SU-DHL-6 (cell line): Measurements from ENCODE around the gene VWA7.

Source experiments
- H2AFZ ChIP-seq: fragments of 200-600 bp; sonication (generic); 2 replicates; pipeline ENCODE4 v1.6.1; 2014; ENCODE audit warnings: low read depth, mild to moderate bottlenecking, moderate library complexity, mixed read lengths, antibody characterized with exemption, low read length; ENCODE audit not compliant: severe bottlenecking
- H3F3A ChIP-seq: fragments of 200-600 bp; shearing (Covaris generic); 2 replicates; pipeline ENCODE4 v1.6.0; 2016; ENCODE audit warnings: antibody characterized with exemption, mild to moderate bottlenecking; ENCODE audit not compliant: insufficient read depth
- H3K27ac ChIP-seq: fragments of 200-600 bp; sonication (generic); 2 replicates; pipeline ENCODE4 v1.5.1; 2016; ENCODE audit warnings: low read depth, mild to moderate bottlenecking, low read length, moderate library complexity, mixed read lengths
- H3K27me3 ChIP-seq: fragments of 200-600 bp; sonication (generic), shearing (Covaris generic); 2 replicates; pipeline ENCODE4 v1.6.0; 2014; ENCODE audit warnings: mild to moderate bottlenecking, low read length
- H3K36me3 ChIP-seq: fragments of 200-600 bp; sonication (generic); 2 replicates; pipeline ENCODE4 v1.6.1; 2014; ENCODE audit warnings: mild to moderate bottlenecking, low read length, mixed read lengths
- H3K4me2 ChIP-seq: fragments of 300-600, 200-600 bp; shearing (Covaris generic), sonication (generic); 2 replicates; pipeline ENCODE4 v1.6.0; 2014; ENCODE audit warnings: low read length, low read depth, mild to moderate bottlenecking; ENCODE audit not compliant: poor library complexity, severe bottlenecking
- H3K4me3 ChIP-seq: fragments of 200-600 bp; sonication (generic); 2 replicates; pipeline ENCODE4 v1.5.1; 2014; ENCODE audit warnings: antibody characterized with exemption, low read length, mild to moderate bottlenecking, mixed read lengths; ENCODE audit not compliant: insufficient read depth, poor library complexity, severe bottlenecking
- H3K79me2 ChIP-seq: fragments of 200-600 bp; sonication (generic); 2 replicates; pipeline ENCODE4 v1.6.1; 2014; ENCODE audit warnings: mild to moderate bottlenecking, low read length, moderate library complexity; ENCODE audit not compliant: insufficient read depth
- H3K9ac ChIP-seq: fragments of 200-600 bp; sonication (generic); 2 replicates; pipeline ENCODE4 v1.7.0; 2014; ENCODE audit warnings: mild to moderate bottlenecking, low read length
- H3K9me2 ChIP-seq: fragments of 200-600 bp; sonication (generic); replicated peaks from 2 replicates; pipeline ENCODE4 v1.6.1; 2014; ENCODE audit warnings: low read length; ENCODE audit not compliant: insufficient read depth
- H3K9me3 ChIP-seq: fragments of 200-600 bp; sonication (generic); 2 replicates; pipeline ENCODE4 v1.6.1; 2014; ENCODE audit warnings: low read length, mixed read lengths; ENCODE audit not compliant: insufficient read depth
- H4K20me1 ChIP-seq: fragments of 200-600 bp; sonication (generic); 2 replicates; pipeline ENCODE4 v1.6.1; 2014; ENCODE audit warnings: low read depth, mild to moderate bottlenecking, antibody characterized with exemption, low read length, moderate library complexity, mixed read lengths
- EZH2phosphoT487 ChIP-seq: fragments of 200-600 bp; sonication (generic), shearing (Covaris generic); conservative IDR thresholded peaks from 2 replicates; pipeline ENCODE4 v1.6.1; 2018; ENCODE audit warnings: mild to moderate bottlenecking, antibody characterized with exemption, low read length, moderate library complexity, mixed read lengths
- TF ChIP-seq, protein P1 (sequence below): fragments of 200-600 bp; sonication (generic); IDR thresholded peaks from one replicate; pipeline ENCODE4 v1.5.1; 2017; ENCODE audit warnings: antibody characterized with exemption, mild to moderate bottlenecking, low read length, moderate library complexity; ENCODE audit not compliant: insufficient read depth, poor library complexity, severe bottlenecking

VWA7 gene

DNA sequence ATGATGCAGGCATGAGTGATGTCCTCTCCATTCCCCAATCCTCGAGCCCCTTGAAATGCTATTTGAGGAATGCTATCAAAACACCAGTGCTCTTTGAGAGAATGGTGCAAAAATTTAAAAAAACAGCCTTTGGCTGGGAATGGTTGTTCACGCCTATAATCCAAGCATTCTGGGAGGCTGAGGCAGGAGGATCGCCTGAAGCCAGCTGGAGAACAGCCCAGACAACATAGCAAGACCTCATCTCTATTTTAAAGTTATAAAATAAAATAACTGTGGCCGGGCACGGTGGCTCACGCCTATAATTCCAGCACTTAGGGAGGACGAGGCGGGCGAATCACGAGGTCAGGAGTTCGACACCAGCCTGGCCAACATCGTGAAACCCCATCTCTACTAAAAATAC lies 22.7 kb upstream of the VWA7 start:
- Histone ChIP-seq H3K79me2 (peaks cover 32% of the 10 kb centered on the region), H3F3A (peaks cover 28% of the 10 kb centered on the region), H2AFZ (no peak overlapping the region), H3K27me3 (no peaks in the 10 kb centered on the region), H3K27ac (no peak overlapping the region), H4K20me1 (no peaks in the 10 kb centered on the region), H3K36me3 (0 out of 2 replicates have a peak, but pooled peaks cover 3% of the 10 kb centered on the region), H3K9me3 (no peaks in the 10 kb centered on the region), H3K9me2 (no peaks in the 10 kb centered on the region), H3K4me3 (no peak overlapping the region), H3K9ac (no peak overlapping the region), H3K4me2 (no peak overlapping the region)
- TF ChIP-seq EZH2phosphoT487 = no peak
- TF ChIP-seq, protein P1, sequence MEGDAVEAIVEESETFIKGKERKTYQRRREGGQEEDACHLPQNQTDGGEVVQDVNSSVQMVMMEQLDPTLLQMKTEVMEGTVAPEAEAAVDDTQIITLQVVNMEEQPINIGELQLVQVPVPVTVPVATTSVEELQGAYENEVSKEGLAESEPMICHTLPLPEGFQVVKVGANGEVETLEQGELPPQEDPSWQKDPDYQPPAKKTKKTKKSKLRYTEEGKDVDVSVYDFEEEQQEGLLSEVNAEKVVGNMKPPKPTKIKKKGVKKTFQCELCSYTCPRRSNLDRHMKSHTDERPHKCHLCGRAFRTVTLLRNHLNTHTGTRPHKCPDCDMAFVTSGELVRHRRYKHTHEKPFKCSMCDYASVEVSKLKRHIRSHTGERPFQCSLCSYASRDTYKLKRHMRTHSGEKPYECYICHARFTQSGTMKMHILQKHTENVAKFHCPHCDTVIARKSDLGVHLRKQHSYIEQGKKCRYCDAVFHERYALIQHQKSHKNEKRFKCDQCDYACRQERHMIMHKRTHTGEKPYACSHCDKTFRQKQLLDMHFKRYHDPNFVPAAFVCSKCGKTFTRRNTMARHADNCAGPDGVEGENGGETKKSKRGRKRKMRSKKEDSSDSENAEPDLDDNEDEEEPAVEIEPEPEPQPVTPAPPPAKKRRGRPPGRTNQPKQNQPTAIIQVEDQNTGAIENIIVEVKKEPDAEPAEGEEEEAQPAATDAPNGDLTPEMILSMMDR = no peak

DNA sequence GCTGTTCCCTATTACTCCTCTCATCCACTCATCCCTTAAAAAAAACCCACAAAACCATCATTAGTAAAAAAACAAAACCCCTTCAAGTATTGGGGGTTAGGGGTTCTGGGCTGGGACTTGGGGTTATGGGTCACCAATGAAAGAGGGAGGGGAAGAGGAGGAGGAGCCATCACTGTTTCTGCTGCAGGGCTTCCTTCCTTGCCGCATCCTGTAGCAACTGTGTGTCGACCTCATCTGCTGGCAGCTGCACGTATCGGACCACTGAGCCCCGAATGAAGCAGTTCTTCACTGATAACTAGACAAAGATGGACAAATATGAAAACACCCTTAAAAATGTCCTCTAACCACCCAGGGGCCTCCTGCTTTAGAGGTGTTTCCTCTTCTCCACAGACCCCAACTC lies 20.5 kb upstream of the VWA7 start:
- Histone ChIP-seq H4K20me1 (no peaks in the 10 kb centered on the region), H3K9me3 (no peaks in the 10 kb centered on the region), H3K9me2 (no peaks in the 10 kb centered on the region), H3K9ac (no peak overlapping the region), H2AFZ (no peak overlapping the region), H3K27ac (peak overlapping the region; percentile 19), H3K4me2 (no peak overlapping the region), H3K27me3 (no peaks in the 10 kb centered on the region), H3F3A (peaks cover 43% of the 10 kb centered on the region), H3K79me2 (peaks cover 41% of the 10 kb centered on the region), H3K4me3 (no peak overlapping the region), H3K36me3 (peaks cover 3% of the 10 kb centered on the region; the same call in 1 of the 2 replicates)
- no peak for TF ChIP-seq EZH2phosphoT487
- TF ChIP-seq, protein P1 = no peak

DNA sequence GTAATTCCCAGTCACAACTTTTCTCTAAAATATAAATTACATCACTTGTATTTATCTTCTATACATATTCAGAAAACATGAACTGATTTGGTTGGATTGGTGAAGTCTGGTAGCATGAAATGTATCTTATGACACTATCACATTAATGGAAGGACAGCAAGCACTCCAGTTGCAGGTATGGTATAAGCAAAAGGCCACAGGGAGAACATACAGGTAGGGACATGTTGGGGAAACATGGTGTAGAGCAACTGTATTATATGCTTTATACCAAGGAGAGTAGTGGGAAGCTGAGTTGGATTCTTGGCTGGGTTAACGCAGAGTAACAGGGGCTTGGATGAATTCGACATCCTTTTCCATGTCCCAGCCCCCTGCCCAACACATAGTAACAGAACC lies 19.9 kb upstream of the VWA7 start:
- H3K36me3 ChIP-seq = peaks cover 3% of the 10 kb centered on the region; the same call in 1 of the 2 replicates

More for the DNA sequence above, 19.9 kb upstream of the VWA7 start:
- no peaks in the 10 kb centered on the region for H3K9me2 ChIP-seq
- H3K9ac ChIP-seq = no peak overlapping the region
- H3K27me3 ChIP-seq = no peaks in the 10 kb centered on the region
- H3K27ac ChIP-seq = no peak overlapping the region
- H3F3A ChIP-seq = peaks cover 46% of the 10 kb centered on the region
- no peak for TF ChIP-seq EZH2phosphoT487
- TF ChIP-seq, protein P1 = no peak
- no peaks in the 10 kb centered on the region for H3K9me3 ChIP-seq
- H3K4me3 ChIP-seq = no peak overlapping the region
- H4K20me1 ChIP-seq = no peaks in the 10 kb centered on the region
- peaks cover 44% of the 10 kb centered on the region for H3K79me2 ChIP-seq
- H2AFZ ChIP-seq = no peak overlapping the region
- no peak overlapping the region for H3K4me2 ChIP-seq
